GM21786 (cell line): Measurements from ENCODE around the gene RASSF4.
A peak's percentile ranks its signal among the peaks of the same experiment; 100 is the strongest.

Source experiments
- ATAC-seq: cut with Tn5 transposase; IDR thresholded peaks from one replicate; pipeline ENCODE4 v1.9.1; 2021; ENCODE audit not compliant: unreplicated experiment

The RASSF4 gene

DNA sequence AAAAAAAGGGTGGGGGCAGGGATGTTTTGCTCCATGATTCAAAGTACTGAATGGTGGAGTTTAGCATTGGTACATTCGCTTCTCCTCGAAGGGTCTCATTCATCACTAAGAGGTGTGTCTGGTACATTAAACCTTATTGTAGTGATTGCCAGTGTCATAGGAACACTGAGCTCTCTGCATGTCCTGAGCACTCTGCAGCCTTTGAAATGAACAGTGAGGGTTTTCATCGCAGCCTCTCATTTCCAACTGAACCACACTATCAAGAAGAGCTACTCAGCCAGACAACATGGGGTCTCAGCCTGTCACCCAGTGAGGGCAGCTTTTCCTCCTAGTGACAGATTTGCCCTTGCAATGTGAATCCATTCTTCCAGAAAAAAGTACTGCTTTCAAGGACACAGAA, 26.6 kb downstream of the RASSF4 start:
- ATAC-seq, result no peak

GRCh38 chr10:44986670-44987069, 27.1 kb downstream of the RASSF4 start:
- no peak for ATAC-seq

- ATAC-seq, result no peak
Measured at GRCh38 chr10:44988957-44989585, 29.5 kb downstream of the RASSF4 start.

- no peak for ATAC-seq
Measured at GRCh38 chr10:44989597-44990301, 30.1 kb downstream of the RASSF4 start.

- ATAC-seq, result no peak
Measured at GRCh38 chr10:44990302-44990655, 30.7 kb downstream of the RASSF4 start.

DNA sequence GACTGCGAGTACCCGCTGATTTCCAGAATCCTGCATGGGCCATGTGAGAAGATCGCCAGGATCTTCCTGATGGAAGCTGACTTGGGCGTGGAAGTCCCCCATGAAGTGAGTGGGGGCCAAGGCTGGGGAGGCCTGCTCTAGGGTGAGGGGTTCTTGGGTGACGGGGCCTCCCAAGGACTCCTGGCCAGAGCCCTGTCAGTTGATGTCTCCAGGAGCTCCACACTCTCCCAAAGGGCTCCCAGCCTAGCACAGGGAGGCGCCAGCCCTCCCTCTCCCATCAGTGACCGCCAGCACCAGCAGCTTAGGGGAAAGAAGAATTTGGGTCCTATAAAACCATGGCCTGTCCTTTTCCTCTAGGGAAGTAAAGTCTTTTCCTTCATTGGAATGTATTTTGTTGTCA, 31.4 kb downstream of the RASSF4 start:
- no peak for ATAC-seq

DNA sequence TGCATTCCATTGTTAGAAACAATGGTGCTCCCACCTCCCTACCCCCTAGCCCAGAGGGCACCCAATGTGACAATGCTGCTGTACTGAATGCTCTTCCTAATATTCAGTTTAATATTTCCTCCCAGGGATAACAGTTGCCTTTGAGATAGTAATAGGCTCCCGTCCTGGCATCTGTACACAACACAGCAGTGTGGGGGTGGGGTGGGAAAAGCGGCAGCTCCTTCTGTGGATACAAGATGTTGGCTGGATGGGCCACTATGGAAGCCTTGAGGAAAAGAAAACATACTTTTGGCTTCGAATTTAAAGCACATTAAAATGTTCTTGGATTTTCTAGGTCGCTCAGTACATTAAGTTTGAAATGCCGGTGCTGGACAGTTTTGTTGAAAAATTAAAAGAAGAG, 32.0 kb downstream of the RASSF4 start:
- ATAC-seq, result no peak

GRCh38 chr10:44992070-44992731, 32.6 kb downstream of the RASSF4 start:
- ATAC-seq, result no peak

GRCh38 chr10:44992732-44993225, 33.2 kb downstream of the RASSF4 start:
- no peak for ATAC-seq

- no peak for ATAC-seq
Measured at GRCh38 chr10:44993226-44993921, 33.8 kb downstream of the RASSF4 start.

- ATAC-seq, result no peak
Measured at GRCh38 chr10:44993922-44994751, 34.5 kb downstream of the RASSF4 start.

DNA sequence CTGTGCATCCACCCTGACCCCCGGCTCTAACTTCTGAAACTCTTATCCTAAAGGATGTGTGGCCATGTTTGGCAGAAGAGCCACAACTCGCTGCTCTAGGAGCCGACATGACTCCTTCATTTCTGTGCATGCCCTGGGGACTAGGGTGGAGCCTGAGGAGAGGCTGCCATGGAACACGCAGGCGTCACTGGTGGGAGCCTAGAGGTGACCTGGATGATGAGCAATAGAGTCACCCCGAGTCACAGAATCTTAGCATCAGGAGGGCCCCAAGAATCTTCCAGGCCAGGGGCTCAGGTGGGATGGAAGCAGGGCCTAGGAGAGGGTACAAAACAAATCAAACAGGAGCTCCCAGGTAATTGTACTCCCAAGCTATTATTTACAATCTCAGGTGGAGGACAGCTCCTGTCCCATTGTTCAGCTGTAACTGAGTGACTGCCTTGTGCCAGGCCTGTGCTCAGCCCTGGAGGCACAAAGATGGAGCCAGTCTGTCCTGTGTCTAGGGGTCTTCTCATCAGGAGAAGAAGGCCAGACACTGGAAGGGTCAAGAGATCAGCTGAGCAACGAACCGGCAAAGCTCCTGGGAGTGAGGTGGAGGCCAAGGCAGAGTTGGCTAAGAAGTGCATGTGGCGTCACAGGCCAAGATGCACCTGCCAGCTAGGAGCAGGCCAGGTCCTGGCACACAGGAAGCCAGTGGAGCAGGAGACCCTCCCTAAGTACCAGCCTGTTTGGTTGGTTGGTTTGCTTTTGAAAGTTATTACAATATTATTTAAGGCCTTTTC, 35.3 kb downstream of the RASSF4 start:
- ATAC-seq, result no peak

GRCh38 chr10:44995581-44995913, 35.9 kb downstream of the RASSF4 start:
- ATAC-seq, result no peak

- no peak for ATAC-seq
Measured at GRCh38 chr10:44995914-44996669, 36.5 kb downstream of the RASSF4 start.

GRCh38 chr10:44997105-44997748, 37.6 kb downstream of the RASSF4 start:
- ATAC-seq, result no peak

GRCh38 chr10:44998146-44998631, 38.6 kb downstream of the RASSF4 start:
- ATAC-seq, result no peak

DNA sequence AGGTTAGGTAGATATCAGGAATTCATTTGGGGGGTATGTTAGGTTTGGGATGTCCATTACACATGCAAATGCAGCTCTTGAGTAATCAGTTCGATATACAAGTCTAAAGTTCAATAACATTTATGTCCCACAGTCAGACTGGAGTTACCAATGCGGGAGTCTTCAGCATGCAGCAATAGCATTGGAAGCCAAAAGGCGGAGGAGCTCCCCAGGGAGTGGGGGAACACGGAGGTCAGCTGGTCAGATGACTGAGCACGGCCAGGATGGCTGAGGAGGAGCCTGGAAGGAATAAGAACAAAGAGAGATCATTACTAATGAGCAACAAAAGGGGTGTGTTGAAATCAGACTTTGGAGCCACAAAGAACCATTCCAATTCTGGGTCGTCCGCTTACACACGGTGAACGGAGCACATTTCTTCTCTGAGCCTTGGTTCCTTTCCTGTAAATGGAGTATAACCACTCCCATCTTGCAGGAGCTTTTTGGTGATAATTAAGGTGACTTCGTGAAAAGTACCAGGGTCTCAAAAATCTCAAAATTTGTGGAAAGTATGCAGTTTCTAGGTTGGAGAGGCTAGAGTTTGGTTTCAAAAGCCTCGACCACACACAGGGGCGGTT, 40.6 kb downstream of the RASSF4 start:
- no peak for ATAC-seq

GRCh38 chr10:45000752-45001380, 41.3 kb downstream of the RASSF4 start, which contains the start of gene ZNF22:
Gene ZNF22 (plus strand): TSS chr10:45000923. CDS start chr10:45003369, 2,446 bp downstream.
- peak; percentile 74 for ATAC-seq
